KG1 (cell line): ENCODE measurements around the gene ARHGDIB.

Source experiments
- DNase-seq: peaks from one replicate; lab custom pipeline; 2025; lab: John Stamatoyannopoulos, UW

The ARHGDIB gene

GRCh38 chr12:14893506-14894250 lies 67.7 kb downstream of the ARHGDIB start:
- DNase-seq = no peak

GRCh38 chr12:14892726-14893505 lies 68.5 kb downstream of the ARHGDIB start:
- no peak for DNase-seq
